Uterus (tissue), 2 donors: ENCODE data around the gene SMAD2.

ENCODE experiments used
- POLR2A ChIP-seq, 2 donors: fragments of 450-650 bp; IDR thresholded peaks; one replicate each; pipeline ENCODE4 v1.6.1; 2016; ENCODE audit warnings: antibody characterized with exemption in 2 of 2, mild to moderate bottlenecking in 1 of 2, moderate library complexity in 1 of 2
- TF ChIP-seq, protein P1 (sequence below), 4 experiments: fragments of 200-600 bp in 2 of 4; fragments of 450-650 bp in 2 of 4; sonication (generic) in 2 of 4; IDR thresholded peaks; one replicate each; pipeline ENCODE4 v1.5.1; 2016 to 2019; ENCODE audit warnings: antibody characterized with exemption in 4 of 4, mild to moderate bottlenecking in 2 of 4, moderate library complexity in 1 of 4

DNA sequence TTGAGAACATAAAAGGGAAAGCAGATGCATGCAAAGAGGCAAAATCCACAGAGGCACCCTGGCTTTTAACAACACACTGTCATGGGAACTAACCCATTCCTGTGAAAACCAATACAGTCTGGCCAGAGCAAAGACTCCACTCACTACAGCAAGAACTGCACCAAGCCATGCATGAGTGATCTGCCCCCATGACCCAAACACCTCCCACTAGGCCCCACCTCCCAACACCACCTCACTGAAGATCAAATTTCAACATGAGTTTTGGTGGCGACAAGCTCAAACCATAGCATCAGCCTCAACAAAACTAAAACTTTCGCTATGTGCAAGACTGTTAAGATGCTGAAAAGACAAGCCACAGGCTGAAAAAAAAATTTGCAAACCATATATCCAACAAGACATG lies 162.8 kb downstream of the SMAD2 start:
- TF ChIP-seq, protein P1, sequence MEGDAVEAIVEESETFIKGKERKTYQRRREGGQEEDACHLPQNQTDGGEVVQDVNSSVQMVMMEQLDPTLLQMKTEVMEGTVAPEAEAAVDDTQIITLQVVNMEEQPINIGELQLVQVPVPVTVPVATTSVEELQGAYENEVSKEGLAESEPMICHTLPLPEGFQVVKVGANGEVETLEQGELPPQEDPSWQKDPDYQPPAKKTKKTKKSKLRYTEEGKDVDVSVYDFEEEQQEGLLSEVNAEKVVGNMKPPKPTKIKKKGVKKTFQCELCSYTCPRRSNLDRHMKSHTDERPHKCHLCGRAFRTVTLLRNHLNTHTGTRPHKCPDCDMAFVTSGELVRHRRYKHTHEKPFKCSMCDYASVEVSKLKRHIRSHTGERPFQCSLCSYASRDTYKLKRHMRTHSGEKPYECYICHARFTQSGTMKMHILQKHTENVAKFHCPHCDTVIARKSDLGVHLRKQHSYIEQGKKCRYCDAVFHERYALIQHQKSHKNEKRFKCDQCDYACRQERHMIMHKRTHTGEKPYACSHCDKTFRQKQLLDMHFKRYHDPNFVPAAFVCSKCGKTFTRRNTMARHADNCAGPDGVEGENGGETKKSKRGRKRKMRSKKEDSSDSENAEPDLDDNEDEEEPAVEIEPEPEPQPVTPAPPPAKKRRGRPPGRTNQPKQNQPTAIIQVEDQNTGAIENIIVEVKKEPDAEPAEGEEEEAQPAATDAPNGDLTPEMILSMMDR (IDR thresholded peaks at IDR 0.05), result no peak
- TF ChIP-seq POLR2A (IDR thresholded peaks at IDR 0.05), result no peak
